22Rv1 (cell line): Measurements from ENCODE around the gene KLHL17.

Experiments
- ZFX ChIP-seq: fragments of 450-650 bp; IDR thresholded peaks from 2 replicates; pipeline ENCODE4 v1.6.1; 2017; ENCODE audit warnings: antibody characterized with exemption, borderline replicate concordance
- TF ChIP-seq, protein P1 (sequence below): fragments of 450-650 bp; IDR thresholded peaks from 2 replicates; pipeline ENCODE4 v1.5.1; 2017; ENCODE audit warnings: mild to moderate bottlenecking

DNA sequence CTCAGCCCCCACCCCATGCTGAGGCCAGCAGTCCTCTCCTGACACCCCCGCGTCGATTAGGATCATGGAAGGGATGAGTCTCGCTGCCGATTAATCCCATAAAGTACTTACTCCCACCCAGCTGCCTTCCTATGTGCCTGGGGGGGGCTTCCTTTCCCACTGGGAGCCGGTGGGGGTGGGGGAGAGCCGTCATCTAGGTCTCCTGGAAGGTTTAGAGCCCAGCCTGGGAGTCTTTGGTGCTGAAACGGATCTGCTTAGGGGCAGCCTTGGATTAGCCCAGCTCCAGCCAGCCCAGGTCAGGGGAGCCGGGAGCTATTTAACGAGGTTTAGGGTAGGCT is 26.8 kb upstream of the KLHL17 start:
- TF ChIP-seq, protein P1, sequence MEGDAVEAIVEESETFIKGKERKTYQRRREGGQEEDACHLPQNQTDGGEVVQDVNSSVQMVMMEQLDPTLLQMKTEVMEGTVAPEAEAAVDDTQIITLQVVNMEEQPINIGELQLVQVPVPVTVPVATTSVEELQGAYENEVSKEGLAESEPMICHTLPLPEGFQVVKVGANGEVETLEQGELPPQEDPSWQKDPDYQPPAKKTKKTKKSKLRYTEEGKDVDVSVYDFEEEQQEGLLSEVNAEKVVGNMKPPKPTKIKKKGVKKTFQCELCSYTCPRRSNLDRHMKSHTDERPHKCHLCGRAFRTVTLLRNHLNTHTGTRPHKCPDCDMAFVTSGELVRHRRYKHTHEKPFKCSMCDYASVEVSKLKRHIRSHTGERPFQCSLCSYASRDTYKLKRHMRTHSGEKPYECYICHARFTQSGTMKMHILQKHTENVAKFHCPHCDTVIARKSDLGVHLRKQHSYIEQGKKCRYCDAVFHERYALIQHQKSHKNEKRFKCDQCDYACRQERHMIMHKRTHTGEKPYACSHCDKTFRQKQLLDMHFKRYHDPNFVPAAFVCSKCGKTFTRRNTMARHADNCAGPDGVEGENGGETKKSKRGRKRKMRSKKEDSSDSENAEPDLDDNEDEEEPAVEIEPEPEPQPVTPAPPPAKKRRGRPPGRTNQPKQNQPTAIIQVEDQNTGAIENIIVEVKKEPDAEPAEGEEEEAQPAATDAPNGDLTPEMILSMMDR, result no peak
- no peak for TF ChIP-seq ZFX
